HEK293 (cell line): ENCODE data around the gene DDN.

Source experiments
- ATF2 ChIP-seq: fragments of 450-650 bp; formaldehyde crosslinking; IDR thresholded peaks from 2 replicates; pipeline ENCODE4 v1.5.1; 2016; ENCODE audit warnings: missing biosample characterization, missing genetic modification characterization, low read depth
- CTCF ChIP-seq: fragments of 450-650 bp; formaldehyde crosslinking; IDR thresholded peaks from 2 replicates; pipeline ENCODE4 v1.5.1; 2016; ENCODE audit warnings: missing biosample characterization, missing genetic modification characterization
- HIC1 ChIP-seq: fragments of 450-650 bp; formaldehyde crosslinking; IDR thresholded peaks from 2 replicates; pipeline ENCODE4 v1.5.1; 2016; ENCODE audit warnings: missing biosample characterization, missing genetic modification characterization
- YY1 ChIP-seq: fragments of 450-650 bp; formaldehyde crosslinking; IDR thresholded peaks from 2 replicates; pipeline ENCODE4 v1.5.1; 2018; ENCODE audit warnings: missing biosample characterization, missing genetic modification characterization
- ZBTB10 ChIP-seq: fragments of 450-650 bp; formaldehyde crosslinking; IDR thresholded peaks from 2 replicates; pipeline ENCODE4 v1.5.1; 2016; ENCODE audit warnings: missing biosample characterization, missing genetic modification characterization
- ZNF18 ChIP-seq: fragments of 450-650 bp; formaldehyde crosslinking; IDR thresholded peaks from 2 replicates; pipeline ENCODE4 v1.5.1; 2016; ENCODE audit warnings: missing biosample characterization, missing genetic modification characterization
- ZNF23 ChIP-seq: fragments of 450-650 bp; formaldehyde crosslinking; IDR thresholded peaks from 2 replicates; pipeline ENCODE4 v1.5.1; 2016; ENCODE audit warnings: missing biosample characterization, missing genetic modification characterization, borderline replicate concordance
- ZNF24 ChIP-seq: fragments of 450-650 bp; formaldehyde crosslinking; IDR thresholded peaks from 2 replicates; pipeline ENCODE4 v1.5.1; 2016; ENCODE audit warnings: missing biosample characterization, missing genetic modification characterization
- ZNF266 ChIP-seq: fragments of 450-650 bp; formaldehyde crosslinking; IDR thresholded peaks from 2 replicates; pipeline ENCODE4 v1.5.1; 2016; ENCODE audit warnings: missing biosample characterization, missing genetic modification characterization, low read depth
- ZNF274 ChIP-seq, 2 experiments: fragments of 200-500 bp in 1 of 2; fragments of 450-650 bp in 1 of 2; sonication (Bioruptor generic) in 1 of 2; formaldehyde crosslinking in 1 of 2; IDR thresholded peaks; 2 replicates each; pipeline versions ENCODE4 v1.5.1 to v1.6.1; 2014 to 2016; ENCODE audit warnings: borderline replicate concordance in 1 of 2, inconsistent platforms in 1 of 2, low read length in 1 of 2, missing biosample characterization in 1 of 2, missing genetic modification characterization in 1 of 2
- ZNF311 ChIP-seq: fragments of 450-650 bp; formaldehyde crosslinking; IDR thresholded peaks from 2 replicates; pipeline ENCODE4 v1.5.1; 2017; ENCODE audit warnings: missing biosample characterization, missing genetic modification characterization, borderline replicate concordance
- ZNF558 ChIP-seq: fragments of 450-650 bp; formaldehyde crosslinking; IDR thresholded peaks from 2 replicates; pipeline ENCODE4 v1.5.1; 2016; ENCODE audit warnings: missing biosample characterization, missing genetic modification characterization
- ZNF629 ChIP-seq: fragments of 450-650 bp; formaldehyde crosslinking; IDR thresholded peaks from 2 replicates; pipeline ENCODE4 v1.5.1; 2017; ENCODE audit warnings: missing biosample characterization, missing genetic modification characterization
- TF ChIP-seq, protein P1 (sequence below): IDR thresholded peaks from 2 replicates; pipeline ENCODE4 v1.6.1; 2011; ENCODE audit warnings: mild to moderate bottlenecking, low read depth, low read length, borderline replicate concordance

DNA sequence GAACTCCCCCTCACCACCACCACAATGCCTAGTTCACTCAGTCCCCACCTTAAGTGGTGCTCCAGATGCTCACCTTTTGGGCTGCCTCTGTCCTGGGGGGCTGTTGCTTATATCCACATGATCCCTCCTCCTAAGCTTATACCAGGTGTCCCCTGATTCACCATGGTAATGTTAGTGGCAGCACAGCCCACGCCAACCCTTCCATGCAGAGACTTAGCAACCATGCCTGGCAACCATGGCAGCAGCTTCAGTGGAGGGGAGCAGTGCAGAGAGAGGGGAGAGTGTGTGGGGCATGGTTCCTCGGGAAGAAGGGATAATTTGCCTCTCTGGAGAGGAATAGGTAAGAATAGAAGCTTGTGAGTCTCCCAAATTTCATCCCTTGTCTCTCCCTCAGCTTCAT, 1.2 kb upstream of the DDN start:
- TF ChIP-seq ZNF23 (tag by site-specific recombination) (no peak), ZNF274 (IDR thresholded peaks at IDR 0.05; ENCODE audit: low read length) (no peak), ZNF274 (tag by site-specific recombination; IDR thresholded peaks at IDR 0.05; ENCODE audit: borderline replicate concordance) (no peak), ZBTB10 (no peak), ZNF629 (no peak), ZNF311 (no peak), ZNF24 (tag by site-specific recombination) (no peak), HIC1 (tag by site-specific recombination) (no peak), ZNF558 (tag by site-specific recombination) (no peak), CTCF (tag by site-specific recombination) (no peak), ZNF266 (tag by site-specific recombination) (no peak), ZNF18 (tag by site-specific recombination) (no peak), YY1 (tag by site-specific recombination) (no peak), ATF2 (tag by site-specific recombination) (no peak)
- TF ChIP-seq, protein P1, sequence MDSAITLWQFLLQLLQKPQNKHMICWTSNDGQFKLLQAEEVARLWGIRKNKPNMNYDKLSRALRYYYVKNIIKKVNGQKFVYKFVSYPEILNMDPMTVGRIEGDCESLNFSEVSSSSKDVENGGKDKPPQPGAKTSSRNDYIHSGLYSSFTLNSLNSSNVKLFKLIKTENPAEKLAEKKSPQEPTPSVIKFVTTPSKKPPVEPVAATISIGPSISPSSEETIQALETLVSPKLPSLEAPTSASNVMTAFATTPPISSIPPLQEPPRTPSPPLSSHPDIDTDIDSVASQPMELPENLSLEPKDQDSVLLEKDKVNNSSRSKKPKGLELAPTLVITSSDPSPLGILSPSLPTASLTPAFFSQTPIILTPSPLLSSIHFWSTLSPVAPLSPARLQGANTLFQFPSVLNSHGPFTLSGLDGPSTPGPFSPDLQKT = no peak
